Uterus (tissue), 4 donors: Measurements from ENCODE around the gene LRRC26. TPM values are rescaled to one million over a fixed set of nuclear protein-coding genes. Genes with fewer than 3 reads are reported as not detected.
"Not testable (repeated sequence)": the region's sequence is repeated elsewhere in the genome, so short reads cannot be mapped to it uniquely, and the experiment has no call there.

Source experiments
- DNase-seq, 2 donors: peaks; one replicate each; pipeline ENCODE4 v3.0.0-alpha.2; 2019 to 2020
- H3K27ac ChIP-seq, 2 donors: fragments of 200-600 bp; sonication (generic); 1 replicate in 1 of 2; 2 replicates in 1 of 2; pipeline ENCODE4 v1.5.1; 2016 to 2018
- H3K27me3 ChIP-seq, 2 donors: fragments of 200-600 bp; sonication (generic); one replicate each; pipeline ENCODE4 v1.5.1; 2018 to 2019; ENCODE audit warnings: control low read depth in 1 of 2
- H3K36me3 ChIP-seq, 2 donors: fragments of 200-600 bp; sonication (generic); one replicate each; pipeline ENCODE4 v1.5.1; 2019; ENCODE audit warnings: control low read depth in 1 of 2
- H3K4me1 ChIP-seq, 2 donors: fragments of 200-600 bp; sonication (generic); one replicate each; pipeline ENCODE4 v1.5.1; 2018 to 2019; ENCODE audit warnings: control low read depth in 1 of 2
- H3K4me3 ChIP-seq, 2 donors: fragments of 200-600 bp; sonication (generic); 1 replicate in 1 of 2; 2 replicates in 1 of 2; pipeline ENCODE4 v1.5.1; 2018 to 2019; ENCODE audit warnings: mild to moderate bottlenecking in 1 of 2
- H3K9me3 ChIP-seq, 2 donors: fragments of 200-600 bp; sonication (generic); one replicate each; pipeline ENCODE4 v1.5.1; 2019; ENCODE audit warnings: control low read depth in 1 of 2
- POLR2A ChIP-seq, 2 donors: fragments of 450-650 bp; IDR thresholded peaks; one replicate each; pipeline ENCODE4 v1.6.1; 2016; ENCODE audit warnings: antibody characterized with exemption in 2 of 2, mild to moderate bottlenecking in 1 of 2, moderate library complexity in 1 of 2
- intact Hi-C: fragments of 100-400 bp; cut with DNase I; formaldehyde crosslinking; loops from one replicate; pipeline ENCODE4 v1.15.1; 2023; ENCODE audit warnings: low total_unique reads
- total RNA-seq, 4 donors: library from RNA; depleted of rRNA in 3 of 4; stranded (reverse); fragments of >200 nt in 3 of 4; gene quantifications; one replicate each; pipeline versions ENCODE4 v1.1.0 to v1.2.4, GENCODE V29; 2014 to 2023
- TF ChIP-seq, protein P1 (sequence below), 4 experiments: fragments of 200-600 bp in 2 of 4; fragments of 450-650 bp in 2 of 4; sonication (generic) in 2 of 4; IDR thresholded peaks; one replicate each; pipeline ENCODE4 v1.5.1; 2016 to 2019; ENCODE audit warnings: antibody characterized with exemption in 4 of 4, mild to moderate bottlenecking in 2 of 4, moderate library complexity in 1 of 4
- donor health status: DM: yes; HTN: yes; CAD: no.

LRRC26 gene
- total RNA-seq, 4 donors from 2014 or later, result 0.29 TPM; not detected in 3

GRCh38 chr9:137138058-137138721 lies 31.7 kb downstream of the LRRC26 start:
- intact Hi-C loops, result no loop called here
- peaks cover 0 to 12% of the 10 kb centered on the region in 2 donors for H3K4me1 ChIP-seq
- DNase-seq, result no peak
- no peak overlapping the region for H3K4me3 ChIP-seq
- no peaks in the 10 kb centered on the region for H3K36me3 ChIP-seq
- no peak overlapping the region for H3K27ac ChIP-seq
- no peaks in the 10 kb centered on the region for H3K9me3 ChIP-seq
- peaks cover 0 to 37% of the 10 kb centered on the region in 2 donors for H3K27me3 ChIP-seq
- TF ChIP-seq, protein P1, sequence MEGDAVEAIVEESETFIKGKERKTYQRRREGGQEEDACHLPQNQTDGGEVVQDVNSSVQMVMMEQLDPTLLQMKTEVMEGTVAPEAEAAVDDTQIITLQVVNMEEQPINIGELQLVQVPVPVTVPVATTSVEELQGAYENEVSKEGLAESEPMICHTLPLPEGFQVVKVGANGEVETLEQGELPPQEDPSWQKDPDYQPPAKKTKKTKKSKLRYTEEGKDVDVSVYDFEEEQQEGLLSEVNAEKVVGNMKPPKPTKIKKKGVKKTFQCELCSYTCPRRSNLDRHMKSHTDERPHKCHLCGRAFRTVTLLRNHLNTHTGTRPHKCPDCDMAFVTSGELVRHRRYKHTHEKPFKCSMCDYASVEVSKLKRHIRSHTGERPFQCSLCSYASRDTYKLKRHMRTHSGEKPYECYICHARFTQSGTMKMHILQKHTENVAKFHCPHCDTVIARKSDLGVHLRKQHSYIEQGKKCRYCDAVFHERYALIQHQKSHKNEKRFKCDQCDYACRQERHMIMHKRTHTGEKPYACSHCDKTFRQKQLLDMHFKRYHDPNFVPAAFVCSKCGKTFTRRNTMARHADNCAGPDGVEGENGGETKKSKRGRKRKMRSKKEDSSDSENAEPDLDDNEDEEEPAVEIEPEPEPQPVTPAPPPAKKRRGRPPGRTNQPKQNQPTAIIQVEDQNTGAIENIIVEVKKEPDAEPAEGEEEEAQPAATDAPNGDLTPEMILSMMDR (IDR thresholded peaks at IDR 0.05), result no peak
- no peak for TF ChIP-seq POLR2A (IDR thresholded peaks at IDR 0.05)

DNA sequence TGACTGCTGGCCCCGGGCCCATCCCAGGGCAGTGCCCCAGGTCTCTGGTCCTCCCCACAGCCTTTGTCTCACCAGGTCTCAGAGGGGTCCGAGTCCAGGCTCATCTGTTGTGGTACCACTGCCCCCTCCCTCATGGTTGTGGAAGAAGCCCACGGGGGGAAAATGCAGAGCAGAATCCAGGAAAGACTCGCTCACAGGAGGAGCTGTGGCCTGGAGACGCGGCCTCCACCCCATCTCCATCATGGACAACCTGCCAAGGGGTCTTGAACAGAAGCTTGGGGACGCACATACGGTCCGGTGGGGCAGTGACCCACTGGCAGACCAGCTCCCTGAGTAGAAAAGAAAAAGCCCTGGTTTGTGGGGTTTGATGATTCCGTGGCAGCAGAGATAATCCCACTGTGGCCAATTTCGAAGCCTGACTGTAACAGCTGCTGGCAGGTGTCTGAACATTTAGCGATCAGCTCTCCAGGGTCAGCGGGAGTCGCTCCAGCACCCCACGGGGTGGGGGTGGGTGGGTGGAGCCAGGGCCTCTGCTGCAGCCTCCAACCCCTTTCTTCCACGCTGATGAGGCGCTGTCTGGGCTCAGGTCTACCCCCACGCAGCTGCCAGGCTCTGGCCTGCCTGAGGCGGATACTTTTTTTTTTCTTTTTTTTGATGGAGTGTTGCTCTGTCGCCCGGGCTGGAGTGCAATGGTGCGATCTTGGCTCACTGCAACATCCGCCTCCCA lies 32.8 kb downstream of the LRRC26 start:
- DNase-seq, result no peak
- Histone ChIP-seq H3K9me3 (no peaks in the 10 kb centered on the region), H3K4me3 (no peak overlapping the region), H3K36me3 (no peaks in the 10 kb centered on the region), H3K4me1 (peaks cover 0 to 12% of the 10 kb centered on the region in 2 donors), H3K27ac (no peak overlapping the region), H3K27me3 (peaks cover 0 to 37% of the 10 kb centered on the region in 2 donors)
- intact Hi-C loops, result no loop called here
- TF ChIP-seq, protein P1 (IDR thresholded peaks at IDR 0.05), result no peak
- no peak for TF ChIP-seq POLR2A (IDR thresholded peaks at IDR 0.05)

DNA sequence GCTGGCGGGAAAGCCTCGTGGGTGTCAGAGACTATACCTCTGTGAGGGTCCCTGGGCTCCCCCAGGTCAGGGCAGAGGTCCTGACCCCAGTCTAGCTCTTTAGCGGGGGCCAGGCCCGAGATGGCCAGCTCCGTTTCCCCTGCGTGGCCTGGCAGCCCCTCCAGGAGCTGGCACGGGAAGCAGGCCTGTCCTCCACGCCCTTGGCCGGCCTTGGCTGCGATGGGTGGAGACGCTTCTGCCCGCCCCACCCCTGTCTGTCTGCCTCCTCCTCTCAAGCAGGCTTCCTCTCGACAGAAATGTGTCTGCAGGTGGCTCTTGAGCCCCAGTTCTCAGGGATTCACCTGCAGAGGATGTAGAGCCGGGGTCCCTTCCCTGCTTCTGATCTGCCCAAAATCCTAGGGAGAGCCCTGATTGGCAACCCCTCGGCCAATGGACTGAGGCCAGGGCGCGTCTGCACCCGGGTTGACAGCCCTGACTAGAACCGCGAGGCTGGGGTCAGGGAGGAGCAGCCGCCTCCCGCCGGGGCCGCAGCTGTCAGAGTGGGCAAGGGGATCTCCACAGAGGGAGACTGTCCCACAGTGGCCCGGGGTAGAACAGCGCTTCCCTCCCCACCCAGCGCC lies 33.5 kb downstream of the LRRC26 start:
- TF ChIP-seq, protein P1 (IDR thresholded peaks at IDR 0.05), result no peak
- no peak for TF ChIP-seq POLR2A (IDR thresholded peaks at IDR 0.05)
- Histone ChIP-seq H3K27me3 (peaks cover 0 to 37% of the 10 kb centered on the region in 2 donors), H3K4me1 (peaks cover 0 to 12% of the 10 kb centered on the region in 2 donors), H3K36me3 (no peaks in the 10 kb centered on the region), H3K4me3 (no peak overlapping the region), H3K9me3 (no peaks in the 10 kb centered on the region), H3K27ac (no peak overlapping the region)
- intact Hi-C loops, result no loop called here
- DNase-seq, result no peak

GRCh38 chr9:137135154-137135553 lies 34.7 kb downstream of the LRRC26 start:
- Histone ChIP-seq H3K27me3 (peaks cover 0 to 31% of the 10 kb centered on the region in 2 donors), H3K4me1 (peaks cover 0 to 12% of the 10 kb centered on the region in 2 donors)
- H3K9me3 ChIP-seq, intact Hi-C loops, H3K36me3 ChIP-seq, H3K4me3 ChIP-seq, H3K27ac ChIP-seq, DNase-seq: not testable (repeated sequence)

GRCh38 chr9:137134191-137134590 lies 35.7 kb downstream of the LRRC26 start:
- Histone ChIP-seq H3K36me3 (no peaks in the 10 kb centered on the region), H3K4me3 (no peak overlapping the region), H3K4me1 (peaks cover 0 to 9% of the 10 kb centered on the region in 2 donors), H3K27ac (no peak overlapping the region), H3K27me3 (peaks cover 0 to 31% of the 10 kb centered on the region in 2 donors), H3K9me3 (peaks cover 0 to 5% of the 10 kb centered on the region in 2 donors)
- no peak for TF ChIP-seq POLR2A (IDR thresholded peaks at IDR 0.05)
- no peak for DNase-seq
- intact Hi-C loops, result no loop called here
